Neural crest cell (in vitro differentiated cells): ENCODE data around the gene SEL1L3. TPM values are rescaled to one million over a fixed set of nuclear protein-coding genes. Genes with fewer than 3 reads are reported as not detected.

Source experiments
- DNase-seq: peaks from one replicate; pipeline ENCODE4 v3.0.0; 2021; ENCODE audit warnings: low read depth, mixed read lengths, low spot score
- H3K27ac Mint-ChIP-seq: one replicate; pipeline ENCODE4 v1.8.0; 2021; ENCODE audit warnings: mild to moderate bottlenecking, mixed read lengths; ENCODE audit not compliant: unreplicated experiment
- H3K27me3 Mint-ChIP-seq: 2 replicates; pipeline ENCODE4 v1.8.0; 2021; ENCODE audit warnings: low read depth, mild to moderate bottlenecking, mixed read lengths
- H3K36me3 Mint-ChIP-seq: 2 replicates; pipeline ENCODE4 v1.8.0; 2021; ENCODE audit warnings: low read depth, mild to moderate bottlenecking, mixed read lengths
- H3K4me1 Mint-ChIP-seq: 2 replicates; pipeline ENCODE4 v1.8.0; 2021; ENCODE audit warnings: mixed read lengths
- H3K4me3 Mint-ChIP-seq: one replicate; pipeline ENCODE4 v1.8.0; 2021; ENCODE audit warnings: mild to moderate bottlenecking, mixed read lengths
- H3K9me3 Mint-ChIP-seq: 2 replicates; pipeline ENCODE4 v1.8.0; 2021; ENCODE audit warnings: mixed read lengths
- CTCF ChIP-seq: fragments of 200-600 bp; sonication (generic); conservative IDR thresholded peaks from 2 replicates; pipeline ENCODE4 v1.5.0; 2021; ENCODE audit warnings: antibody characterized with exemption, mild to moderate bottlenecking
- total RNA-seq: library from RNA; stranded (reverse); gene quantifications from 2 replicates; pipeline ENCODE4 v1.2.1, GENCODE V29; 2021

SEL1L3 gene
- total RNA-seq, 1 donor from 2014 or later: 3.4 TPM

- Mint-ChIP-seq H3K27ac (no peak overlapping the region), H3K4me3 (no peak overlapping the region), H3K36me3 (no peaks in the 10 kb centered on the region), H3K9me3 (no peaks in the 10 kb centered on the region), H3K4me1 (peaks cover 11% of the 10 kb centered on the region), H3K27me3 (no peaks in the 10 kb centered on the region)
- no peak for TF ChIP-seq CTCF
- DNase-seq: no peak
These were observed 113.5 kb downstream of the SEL1L3 start for GRCh38 chr4:25749150-25749794.

- TF ChIP-seq CTCF: no peak
- H3K9me3 Mint-ChIP-seq: no peaks in the 10 kb centered on the region
These were observed 118.8 kb downstream of the SEL1L3 start for GRCh38 chr4:25743971-25744370.

GRCh38 chr4:25729564-25729963 is 133.2 kb downstream of the SEL1L3 start:
- no peak for TF ChIP-seq CTCF
- H3K4me1 Mint-ChIP-seq: peaks cover 3% of the 10 kb centered on the region
- no peak overlapping the region for H3K27ac Mint-ChIP-seq
- no peak overlapping the region for H3K4me3 Mint-ChIP-seq
- no peaks in the 10 kb centered on the region for H3K9me3 Mint-ChIP-seq
- no peaks in the 10 kb centered on the region for H3K27me3 Mint-ChIP-seq
- no peaks in the 10 kb centered on the region for H3K36me3 Mint-ChIP-seq
- no peak for DNase-seq

More at GRCh38 chr4:25743971-25744370, 118.8 kb downstream of the SEL1L3 start:
- no peak for DNase-seq
- Mint-ChIP-seq H3K4me1 (no peaks in the 10 kb centered on the region), H3K27me3 (no peaks in the 10 kb centered on the region), H3K4me3 (no peak overlapping the region), H3K27ac (peak overlapping the region; percentile 12), H3K36me3 (no peaks in the 10 kb centered on the region)

- H3K27me3 Mint-ChIP-seq: no peaks in the 10 kb centered on the region
- no peak overlapping the region for H3K27ac Mint-ChIP-seq
- H3K9me3 Mint-ChIP-seq: no peaks in the 10 kb centered on the region
- peaks cover 3% of the 10 kb centered on the region for H3K4me1 Mint-ChIP-seq
- DNase-seq: no peak
- no peak overlapping the region for H3K4me3 Mint-ChIP-seq
- TF ChIP-seq CTCF: no peak
- H3K36me3 Mint-ChIP-seq: no peaks in the 10 kb centered on the region
These were observed 133.9 kb downstream of the SEL1L3 start for GRCh38 chr4:25728886-25729285.

GRCh38 chr4:25727711-25728493 is 134.9 kb downstream of the SEL1L3 start:
- no peak for DNase-seq
- Mint-ChIP-seq H3K27ac (no peak overlapping the region), H3K36me3 (no peaks in the 10 kb centered on the region), H3K4me1 (peaks cover 3% of the 10 kb centered on the region), H3K4me3 (no peak overlapping the region), H3K27me3 (no peaks in the 10 kb centered on the region), H3K9me3 (no peaks in the 10 kb centered on the region)
- no peak for TF ChIP-seq CTCF
